H1 (cell line): Measurements from ENCODE around the gene UROC1.

ENCODE experiments used
- ATF3 ChIP-seq: IDR thresholded peaks from 2 replicates; pipeline ENCODE4 v1.6.1; 2011; ENCODE audit warnings: low read depth, mild to moderate bottlenecking, low read length; ENCODE audit not compliant: insufficient read depth
- E2F6 ChIP-seq: IDR thresholded peaks from 2 replicates; pipeline ENCODE4 v1.6.1; 2012; ENCODE audit warnings: inconsistent platforms
- EZH2 ChIP-seq: fragments of 200-600 bp; sonication (generic); IDR thresholded peaks from 2 replicates; pipeline ENCODE4 v1.7.1; 2012; ENCODE audit warnings: low read depth, mild to moderate bottlenecking, moderate library complexity, low read length, inconsistent platforms; ENCODE audit not compliant: severe bottlenecking
- HDAC6 ChIP-seq: IDR thresholded peaks from one replicate; pipeline ENCODE4 v1.7.1; 2012; ENCODE audit warnings: low read depth, mild to moderate bottlenecking, inconsistent platforms, low read length, moderate library complexity
- POLR2A ChIP-seq, 2 experiments: IDR thresholded peaks; 1 replicate in 1 of 2; 2 replicates in 1 of 2; pipeline ENCODE4 v1.6.1; 2011; ENCODE audit warnings: low read depth in 2 of 2, low read length in 2 of 2, mild to moderate bottlenecking in 2 of 2; ENCODE audit errors: control extremely low read depth in 1 of 2
- RBBP5 ChIP-seq: IDR thresholded peaks from 2 replicates; pipeline ENCODE4 v1.7.1; 2012; ENCODE audit warnings: low read depth, mild to moderate bottlenecking, inconsistent platforms, low read length, moderate library complexity, borderline replicate concordance
- TF ChIP-seq, protein P1 (sequence below), 3 experiments: IDR thresholded peaks; 1 replicate in 2 of 3; 2 replicates in 1 of 3; pipeline versions ENCODE4 v1.5.1 to v1.6.1; 2011; ENCODE audit warnings: low read length in 3 of 3, mild to moderate bottlenecking in 3 of 3, inconsistent platforms in 2 of 3, low read depth in 1 of 3, moderate library complexity in 1 of 3; ENCODE audit not compliant: insufficient read depth in 1 of 3; ENCODE audit errors: control extremely low read depth in 1 of 3

DNA sequence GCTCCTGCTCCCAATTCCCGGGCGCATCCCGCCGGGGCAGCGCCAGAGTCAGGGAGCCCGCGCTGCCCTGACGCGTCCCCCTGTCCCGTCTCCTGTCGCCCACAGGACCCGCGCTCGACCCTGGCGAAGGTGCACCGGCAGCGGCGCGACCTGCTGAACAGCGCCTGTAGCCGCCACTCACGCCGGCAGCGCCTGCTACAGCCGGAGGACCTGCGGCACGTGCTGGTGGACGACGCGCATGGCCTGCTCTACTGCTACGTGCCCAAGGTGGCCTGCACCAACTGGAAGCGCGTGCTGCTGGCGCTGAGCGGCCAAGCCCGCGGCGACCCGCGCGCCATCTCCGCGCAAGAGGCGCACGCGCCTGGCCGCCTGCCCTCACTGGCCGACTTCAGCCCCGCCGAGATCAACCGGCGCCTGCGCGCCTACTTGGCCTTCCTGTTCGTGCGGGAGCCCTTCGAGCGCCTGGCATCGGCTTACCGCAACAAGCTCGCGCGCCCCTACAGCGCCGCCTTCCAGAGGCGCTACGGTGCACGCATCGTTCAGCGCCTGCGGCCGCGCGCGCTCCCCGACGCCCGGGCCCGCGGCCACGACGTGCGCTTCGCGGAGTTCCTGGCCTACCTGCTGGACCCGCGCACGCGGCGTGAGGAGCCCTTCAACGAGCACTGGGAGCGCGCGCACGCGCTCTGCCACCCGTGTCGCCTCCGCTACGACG lies 24.2 kb upstream of the UROC1 start:
- TF ChIP-seq HDAC6 (no peak), EZH2 (no peak), E2F6 (no peak; the same call in none of the 2 replicates), POLR2A (IDR thresholded peaks at IDR 0.05; ENCODE audit: control extremely low read depth in 1 of 2, low read depth in 2 of 2, low read length in 2 of 2) (no peak), ATF3 (no peak), RBBP5 (no peak)
- TF ChIP-seq, protein P1, sequence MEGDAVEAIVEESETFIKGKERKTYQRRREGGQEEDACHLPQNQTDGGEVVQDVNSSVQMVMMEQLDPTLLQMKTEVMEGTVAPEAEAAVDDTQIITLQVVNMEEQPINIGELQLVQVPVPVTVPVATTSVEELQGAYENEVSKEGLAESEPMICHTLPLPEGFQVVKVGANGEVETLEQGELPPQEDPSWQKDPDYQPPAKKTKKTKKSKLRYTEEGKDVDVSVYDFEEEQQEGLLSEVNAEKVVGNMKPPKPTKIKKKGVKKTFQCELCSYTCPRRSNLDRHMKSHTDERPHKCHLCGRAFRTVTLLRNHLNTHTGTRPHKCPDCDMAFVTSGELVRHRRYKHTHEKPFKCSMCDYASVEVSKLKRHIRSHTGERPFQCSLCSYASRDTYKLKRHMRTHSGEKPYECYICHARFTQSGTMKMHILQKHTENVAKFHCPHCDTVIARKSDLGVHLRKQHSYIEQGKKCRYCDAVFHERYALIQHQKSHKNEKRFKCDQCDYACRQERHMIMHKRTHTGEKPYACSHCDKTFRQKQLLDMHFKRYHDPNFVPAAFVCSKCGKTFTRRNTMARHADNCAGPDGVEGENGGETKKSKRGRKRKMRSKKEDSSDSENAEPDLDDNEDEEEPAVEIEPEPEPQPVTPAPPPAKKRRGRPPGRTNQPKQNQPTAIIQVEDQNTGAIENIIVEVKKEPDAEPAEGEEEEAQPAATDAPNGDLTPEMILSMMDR (IDR thresholded peaks at IDR 0.05; ENCODE audit: control extremely low read depth in 1 of 3, insufficient read depth in 1 of 3, low read depth in 1 of 3, low read length in 3 of 3) = no peak
